K562 (cell line): ENCODE measurements around the gene LRRC59. TPM values are rescaled to one million over a fixed set of nuclear protein-coding genes. Genes with fewer than 3 reads are reported as not detected.

Experiments
- ATAC-seq: fragments of 200-7000 bp; cut with Tn5 transposase; 3 replicates; pipeline ENCODE4 v1.9.1; 2020; ENCODE audit warnings: moderate library complexity
- BruUV-seq: library from RNA; stranded (reverse); fragments of 400-500 nt; replicated peaks from 2 replicates; lab custom pipeline; 2021; lab: Mats Ljungman, UMichigan
- CTCF ChIA-PET: fragments of 300-600 bp; formaldehyde crosslinking; extraction: SDS; loops from one replicate; lab custom pipeline; 2021; ENCODE audit warnings: low intra/inter-chr PET ratio; lab: Yijun Ruan, JAX
- POLR2A ChIA-PET: fragments of 300-600, 350-650 bp; sonication (Branson Sonifier 250); formaldehyde crosslinking; extraction: SDS; loops from one replicate; lab custom pipeline; 2021; ENCODE audit warnings: antibody characterized with exemption, inconsistent platforms; lab: Yijun Ruan, JAX
- DNase-seq, 4 experiments: peaks; one replicate each; pipeline versions ENCODE4 v3.0.0 to v3.0.0-alpha.2; 2011 to 2018; ENCODE audit warnings: low spot score in 3 of 4, mixed read lengths in 3 of 4; ENCODE audit errors: extremely low read depth in 1 of 4
- FAIRE-seq: peaks from 2 replicates; lab custom pipeline; 2011; peaks lifted over from hg19 to GRCh38; lab: Jason Lieb, UNC
- H2AFZ ChIP-seq: 2 replicates; pipeline ENCODE4 v1.6.0; 2011; ENCODE audit warnings: low read depth, low read length, control low read depth, inconsistent platforms
- H3K27ac ChIP-seq: fragments of 200-600 bp; 3 replicates; pipeline ENCODE4 v1.8.0; 2011; ENCODE audit warnings: low read depth, mild to moderate bottlenecking, control low read depth, inconsistent platforms, low read length, moderate library complexity, mixed read lengths; ENCODE audit errors: extremely low read depth
- H3K27me3 ChIP-seq, 2 experiments: fragments of 300-600 bp in 1 of 2; 2 replicates in 1 of 2; 3 replicates in 1 of 2; pipeline versions ENCODE4 v1.6.0 to v1.8.0; 2011; ENCODE audit warnings: inconsistent platforms in 2 of 2, low read length in 2 of 2, mild to moderate bottlenecking in 1 of 2, mixed read lengths in 1 of 2, moderate library complexity in 1 of 2; ENCODE audit not compliant: control insufficient read depth in 2 of 2, insufficient read depth in 2 of 2
- H3K36me3 ChIP-seq: fragments of 300-600 bp; 3 replicates; pipeline ENCODE4 v1.8.0; 2011; ENCODE audit warnings: mild to moderate bottlenecking, low read length, inconsistent platforms; ENCODE audit not compliant: control insufficient read depth, insufficient read depth
- H3K4me1 ChIP-seq, 2 experiments: fragments of 200-600 bp in 1 of 2; replicated peaks in 1 of 2; 2 replicates in 1 of 2; 3 replicates in 1 of 2; pipeline versions ENCODE4 v1.5.1 to v1.8.0; 2011; ENCODE audit warnings: inconsistent platforms in 2 of 2, low read length in 2 of 2, mild to moderate bottlenecking in 1 of 2, mixed read lengths in 1 of 2, moderate library complexity in 1 of 2; ENCODE audit not compliant: control insufficient read depth in 2 of 2, insufficient read depth in 2 of 2
- H3K4me2 ChIP-seq: 2 replicates; pipeline ENCODE4 v1.6.1; 2011; ENCODE audit warnings: low read length, control low read depth, inconsistent platforms, mixed read lengths; ENCODE audit not compliant: insufficient read depth
- H3K4me3 ChIP-seq: fragments of 200-600 bp; sonication (generic), shearing (Covaris generic); 2 replicates; pipeline ENCODE4 v1.5.1; 2016; ENCODE audit warnings: control low read depth, inconsistent platforms
- H3K79me2 ChIP-seq: fragments of 200-600 bp; 3 replicates; pipeline ENCODE4 v1.8.0; 2011; ENCODE audit warnings: low read length, inconsistent platforms; ENCODE audit not compliant: control insufficient read depth, insufficient read depth
- H3K9ac ChIP-seq, 2 experiments: 2 replicates each; pipeline versions ENCODE4 v1.6.0 to v1.6.1; 2011; ENCODE audit warnings: low read depth in 2 of 2, low read length in 2 of 2, control low read depth in 1 of 2, inconsistent platforms in 1 of 2, mild to moderate bottlenecking in 1 of 2, mixed read lengths in 1 of 2; ENCODE audit not compliant: insufficient read depth in 1 of 2
- H3K9me1 ChIP-seq: one replicate; pipeline ENCODE4 v1.6.0; 2011; ENCODE audit warnings: inconsistent platforms, mild to moderate bottlenecking, low read length, moderate library complexity; ENCODE audit not compliant: control insufficient read depth, insufficient read depth
- H3K9me3 ChIP-seq: replicated peaks from 2 replicates; pipeline ENCODE4 v1.5.1; 2011; ENCODE audit warnings: low read depth, low read length, inconsistent platforms; ENCODE audit not compliant: control insufficient read depth, insufficient read depth
- H4K20me1 ChIP-seq: replicated peaks from 2 replicates; pipeline ENCODE4 v1.6.1; 2011; ENCODE audit warnings: low read length, inconsistent platforms, mixed read lengths; ENCODE audit not compliant: control insufficient read depth, insufficient read depth
- BACH1 ChIP-seq: fragments of 200-800 bp; sonication (Bioruptor generic); IDR thresholded peaks from 2 replicates; pipeline ENCODE4 v1.6.1; 2016; ENCODE audit warnings: missing genetic modification characterization, missing compliant biosample characterization
- BRF1 ChIP-seq: IDR thresholded peaks from 3 replicates; pipeline ENCODE4 v1.6.1; 2011; ENCODE audit warnings: borderline replicate concordance, mild to moderate bottlenecking; ENCODE audit not compliant: insufficient read length; ENCODE audit errors: extremely low read depth
- CHD1 ChIP-seq: fragments of 200-600 bp; sonication (generic); IDR thresholded peaks from one replicate; pipeline ENCODE4 v1.6.1; 2012; ENCODE audit warnings: mild to moderate bottlenecking, moderate library complexity, low read length, inconsistent platforms
- GABPB2 ChIP-seq: fragments of 250-450 bp; sonication (Bioruptor Pico); conservative IDR thresholded peaks from 2 replicates; pipeline ENCODE4 v1.5.1; 2021; ENCODE audit warnings: mild to moderate bottlenecking
- ILK ChIP-seq: fragments of 450-650 bp; IDR thresholded peaks from 2 replicates; pipeline ENCODE4 v1.6.1; 2016; ENCODE audit warnings: missing genetic modification characterization, low read depth, mild to moderate bottlenecking, missing compliant biosample characterization, moderate library complexity, borderline replicate concordance
- KAT8 ChIP-seq: fragments of 450-650 bp; IDR thresholded peaks from 2 replicates; pipeline ENCODE4 v1.6.1; 2016; ENCODE audit warnings: low read depth, mild to moderate bottlenecking
- NCOA6 ChIP-seq: fragments of 450-650 bp; IDR thresholded peaks from 2 replicates; pipeline ENCODE4 v1.6.1; 2017; ENCODE audit warnings: mild to moderate bottlenecking
- POLR2A ChIP-seq: fragments of 450-650 bp; conservative IDR thresholded peaks from 2 replicates; pipeline ENCODE4 v1.6.1; 2016
- PRMT5 ChIP-seq: sonication (generic); formaldehyde crosslinking; IDR thresholded peaks from 2 replicates; pipeline ENCODE4 v1.5.0; 2020; ENCODE audit warnings: missing genetic modification reagents
- RNF2 ChIP-seq: sonication (generic); IDR thresholded peaks from 2 replicates; pipeline ENCODE4 v1.6.1; 2016
- SRF ChIP-seq, 2 experiments: fragments of 250-450, 450-650 bp in 1 of 2; sonication (Bioruptor Pico) in 1 of 2; sonication (generic) in 1 of 2; formaldehyde crosslinking; IDR thresholded peaks; 2 replicates each; pipeline versions ENCODE4 v1.5.0 to v1.5.1; 2020 to 2022; ENCODE audit warnings: mild to moderate bottlenecking in 1 of 2, missing genetic modification reagents in 1 of 2
- TAF7 ChIP-seq: fragments of 450-650 bp; IDR thresholded peaks from 2 replicates; pipeline ENCODE4 v1.6.1; 2016; ENCODE audit warnings: missing genetic modification characterization, missing compliant biosample characterization
- ZNF57 ChIP-seq: fragments of 450-650 bp; formaldehyde crosslinking; IDR thresholded peaks from 2 replicates; pipeline ENCODE4 v1.4.0; 2020; ENCODE audit warnings: mild to moderate bottlenecking, moderate library complexity
- WGBS: fragments of 100-300 bp; shearing (Covaris generic); methylation state at CpG from one replicate; pipeline ENCODE4 v1.1.6; 2016; ENCODE audit warnings: low coverage, mixed read lengths; ENCODE audit not compliant: insufficient coverage; ENCODE audit errors: missing lambda C conversion rate; 5-methylcytosine and 5-hydroxymethylcytosine counted together
- in situ Hi-C: fragments of 300-500 bp; cut with MboI; formaldehyde crosslinking; loops from 4 replicates; pipeline ENCODE4 v1.15.0; 2018; ENCODE audit warnings: inconsistent platforms, mixed read lengths
- intact Hi-C: fragments of 100-400 bp; cut with micrococcal nuclease; formaldehyde crosslinking; loops from 2 replicates; pipeline ENCODE4 v1.14.2; 2022
- polyA plus RNA-seq, 8 experiments: library from polyadenylated mRNA; depleted of rRNA in 4 of 8; stranded (reverse) in 5 of 8; unstranded in 3 of 8; fragments of >200 nt; fragmentation: Nextera tagmentation in 2 of 8; fragmentation: Illumina TruSeq in 1 of 8; extraction: Ambion mirVana in 2 of 8; extraction: Trizol in 1 of 8; gene quantifications; 2 replicates each; pipeline versions ENCODE4 v1.2.1 to v1.2.3, GENCODE V29; 2011 to 2014; ENCODE audit warnings: inconsistent platforms in 1 of 8, missing spikeins in 1 of 8
- total RNA-seq, 7 experiments: library from RNA; depleted of rRNA in 6 of 7; stranded (reverse); fragments of >200 nt in 6 of 7; fragmentation: Illumina TruSeq in 2 of 7; extraction: Trizol in 2 of 7; gene quantifications; 2 replicates each; pipeline versions ENCODE4 v1.2.1 to v1.2.3, GENCODE V29; 2011 to 2021; ENCODE audit warnings: low replicate concordance in 1 of 7
- TF ChIP-seq, protein P1 (sequence below): fragments of 250-450 bp; sonication (Bioruptor Pico); IDR thresholded peaks from 2 replicates; pipeline ENCODE4 v1.8.0; 2021; ENCODE audit warnings: moderate library complexity, mild to moderate bottlenecking, inconsistent platforms
- TF ChIP-seq, protein P2 (sequence below): fragments of 250-450 bp; sonication (Bioruptor Pico); IDR thresholded peaks from 2 replicates; pipeline ENCODE4 v1.4.0; 2020
- TF ChIP-seq, protein P3 (sequence below): fragments of 250-450 bp; sonication (Bioruptor Pico); IDR thresholded peaks from 2 replicates; pipeline ENCODE4 v1.8.0; 2022; ENCODE audit warnings: moderate library complexity, mild to moderate bottlenecking, inconsistent platforms
- TF ChIP-seq, protein P4 (sequence below): sonication (generic); formaldehyde crosslinking; IDR thresholded peaks from 2 replicates; pipeline ENCODE4 v1.8.0; 2022; ENCODE audit warnings: missing genetic modification reagents, mild to moderate bottlenecking, borderline replicate concordance
- TF ChIP-seq, protein P5 (sequence below): fragments of 250-450 bp; sonication (Bioruptor Pico); IDR thresholded peaks from 2 replicates; pipeline ENCODE4 v1.4.0; 2020; ENCODE audit warnings: mild to moderate bottlenecking, moderate library complexity

Gene LRRC59
- total and polyA plus RNA-seq, 9 of the 15 experiments (the other 6 are each of a cell fraction or from before 2014, with no cell fraction given): 27.8 to 244 (median 154) TPM

DNA sequence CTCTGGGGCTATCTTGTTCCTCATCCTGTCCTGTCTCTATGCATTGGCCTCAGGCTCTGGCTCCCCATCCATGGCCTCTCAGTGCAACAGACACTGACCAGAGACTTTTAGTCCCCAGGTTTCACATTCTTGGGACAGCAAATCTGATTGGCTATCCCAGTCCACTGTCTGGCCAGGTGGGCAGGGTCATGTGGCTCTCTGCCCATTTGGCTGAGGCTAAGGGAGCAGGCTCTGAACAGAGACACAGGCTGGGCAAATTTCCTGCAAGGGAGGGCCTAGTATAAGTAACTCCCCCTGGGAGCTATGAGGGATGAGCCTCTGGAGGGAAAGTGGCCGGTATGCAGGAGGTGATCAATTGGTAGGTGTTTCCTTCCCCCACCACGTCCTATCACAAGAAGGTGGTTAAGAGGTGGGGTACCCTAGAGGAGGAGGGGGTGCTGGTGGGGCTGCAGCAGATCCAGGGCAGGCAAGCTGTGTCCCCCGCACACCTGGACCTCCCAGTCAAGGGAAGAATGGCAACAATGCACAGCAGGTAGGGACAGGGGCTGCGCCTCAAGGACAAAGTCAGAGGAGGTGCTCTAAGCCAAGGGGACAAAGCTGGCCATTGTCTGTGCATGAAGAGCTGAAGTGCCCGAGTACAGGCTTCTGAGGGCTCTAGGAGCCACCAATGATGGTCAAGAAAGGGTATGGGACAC, 38.2 kb downstream of the LRRC59 start:
- in situ Hi-C loops (no loop called here), intact Hi-C loops (no loop called here)
- Histone ChIP-seq H3K27ac (no peak overlapping the region), H3K9me1 (no peaks in the 10 kb centered on the region), H3K79me2 (no peaks in the 10 kb centered on the region; the same call in 2 of the 3 replicates), H3K4me1 (peaks cover 17 to 46% of the 10 kb centered on the region in 2 experiments), H3K4me3 (no peak overlapping the region), H3K36me3 (peaks cover 63% of the 10 kb centered on the region; the same call in 2 of the 3 replicates), H3K9ac (no peak overlapping the region), H2AFZ (no peak overlapping the region), H3K27me3 (no peaks in the 10 kb centered on the region), H4K20me1 (peaks cover 10% of the 10 kb centered on the region), H3K4me2 (no peak overlapping the region), H3K9me3 (no peaks in the 10 kb centered on the region)
- ATAC-seq: no peak
- ChIA-PET POLR2A (interaction anchor here (0.8 to 1.4 kb wide), 4 partner anchors 9 to 20 kb away, joined by 3 to 7 read pairs (median 4); no protein-coding TSS in a partner anchor), CTCF (interaction anchor here (0.7 kb wide), 1 partner anchor 119 kb away, joined by 4 read pairs; the partner anchor contains the start of gene RSAD1)
- no peak for DNase-seq
- no peak for FAIRE-seq
- BruUV-seq: no TSS peak
- 81% methylated on average over 5 of the region's 5 CpGs for WGBS
- TF ChIP-seq PRMT5: no peak
- no peak for TF ChIP-seq SRF (CRISPR knock-in tag; IDR thresholded peaks at IDR 0.05)
- TF ChIP-seq BRF1: no peak
- TF ChIP-seq, protein P1, sequence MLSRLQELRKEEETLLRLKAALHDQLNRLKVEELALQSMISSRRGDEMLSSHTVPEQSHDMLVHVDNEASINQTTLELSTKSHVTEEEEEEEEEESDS (CRISPR knock-in tag): no peak
- TF ChIP-seq TAF7 (tag): no peak
- no peak for TF ChIP-seq POLR2A
- TF ChIP-seq KAT8: no peak
- TF ChIP-seq, protein P2, sequence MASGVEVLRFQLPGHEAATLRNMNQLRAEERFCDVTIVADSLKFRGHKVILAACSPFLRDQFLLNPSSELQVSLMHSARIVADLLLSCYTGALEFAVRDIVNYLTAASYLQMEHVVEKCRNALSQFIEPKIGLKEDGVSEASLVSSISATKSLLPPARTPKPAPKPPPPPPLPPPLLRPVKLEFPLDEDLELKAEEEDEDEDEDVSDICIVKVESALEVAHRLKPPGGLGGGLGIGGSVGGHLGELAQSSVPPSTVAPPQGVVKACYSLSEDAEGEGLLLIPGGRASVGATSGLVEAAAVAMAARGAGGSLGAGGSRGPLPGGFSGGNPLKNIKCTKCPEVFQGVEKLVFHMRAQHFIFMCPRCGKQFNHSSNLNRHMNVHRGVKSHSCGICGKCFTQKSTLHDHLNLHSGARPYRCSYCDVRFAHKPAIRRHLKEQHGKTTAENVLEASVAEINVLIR: no peak
- TF ChIP-seq BACH1: no peak
- no peak for TF ChIP-seq NCOA6
- TF ChIP-seq RNF2: no peak
- TF ChIP-seq, protein P3, sequence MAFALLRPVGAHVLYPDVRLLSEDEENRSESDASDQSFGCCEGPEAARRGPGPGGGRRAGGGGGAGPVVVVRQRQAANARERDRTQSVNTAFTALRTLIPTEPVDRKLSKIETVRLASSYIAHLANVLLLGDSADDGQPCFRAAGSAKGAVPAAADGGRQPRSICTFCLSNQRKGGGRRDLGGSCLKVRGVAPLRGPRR (CRISPR knock-in tag): no peak
- TF ChIP-seq, protein P4, sequence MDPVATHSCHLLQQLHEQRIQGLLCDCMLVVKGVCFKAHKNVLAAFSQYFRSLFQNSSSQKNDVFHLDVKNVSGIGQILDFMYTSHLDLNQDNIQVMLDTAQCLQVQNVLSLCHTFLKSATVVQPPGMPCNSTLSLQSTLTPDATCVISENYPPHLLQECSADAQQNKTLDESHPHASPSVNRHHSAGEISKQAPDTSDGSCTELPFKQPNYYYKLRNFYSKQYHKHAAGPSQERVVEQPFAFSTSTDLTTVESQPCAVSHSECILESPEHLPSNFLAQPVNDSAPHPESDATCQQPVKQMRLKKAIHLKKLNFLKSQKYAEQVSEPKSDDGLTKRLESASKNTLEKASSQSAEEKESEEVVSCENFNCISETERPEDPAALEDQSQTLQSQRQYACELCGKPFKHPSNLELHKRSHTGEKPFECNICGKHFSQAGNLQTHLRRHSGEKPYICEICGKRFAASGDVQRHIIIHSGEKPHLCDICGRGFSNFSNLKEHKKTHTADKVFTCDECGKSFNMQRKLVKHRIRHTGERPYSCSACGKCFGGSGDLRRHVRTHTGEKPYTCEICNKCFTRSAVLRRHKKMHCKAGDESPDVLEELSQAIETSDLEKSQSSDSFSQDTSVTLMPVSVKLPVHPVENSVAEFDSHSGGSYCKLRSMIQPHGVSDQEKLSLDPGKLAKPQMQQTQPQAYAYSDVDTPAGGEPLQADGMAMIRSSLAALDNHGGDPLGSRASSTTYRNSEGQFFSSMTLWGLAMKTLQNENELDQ (CRISPR knock-in tag): no peak
- no peak for TF ChIP-seq CHD1
- TF ChIP-seq, protein P5, sequence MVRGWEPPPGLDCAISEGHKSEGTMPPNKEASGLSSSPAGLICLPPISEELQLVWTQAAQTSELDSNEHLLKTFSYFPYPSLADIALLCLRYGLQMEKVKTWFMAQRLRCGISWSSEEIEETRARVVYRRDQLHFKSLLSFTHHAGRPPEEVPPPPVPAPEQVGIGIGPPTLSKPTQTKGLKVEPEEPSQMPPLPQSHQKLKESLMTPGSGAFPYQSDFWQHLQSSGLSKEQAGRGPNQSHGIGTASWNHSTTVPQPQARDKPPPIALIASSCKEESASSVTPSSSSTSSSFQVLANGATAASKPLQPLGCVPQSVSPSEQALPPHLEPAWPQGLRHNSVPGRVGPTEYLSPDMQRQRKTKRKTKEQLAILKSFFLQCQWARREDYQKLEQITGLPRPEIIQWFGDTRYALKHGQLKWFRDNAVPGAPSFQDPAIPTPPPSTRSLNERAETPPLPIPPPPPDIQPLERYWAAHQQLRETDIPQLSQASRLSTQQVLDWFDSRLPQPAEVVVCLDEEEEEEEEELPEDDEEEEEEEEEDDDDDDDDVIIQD (CRISPR knock-in tag): no peak
- TF ChIP-seq ILK: no peak
- no peak for TF ChIP-seq GABPB2
- no peak for TF ChIP-seq ZNF57 (CRISPR knock-in tag)
